HG02610 (cell line): ENCODE measurements around the gene OGFOD1.
A peak's percentile ranks its signal among the peaks of the same experiment; 100 is the strongest.

Experiments
- ATAC-seq: cut with Tn5 transposase; IDR thresholded peaks from one replicate; pipeline ENCODE4 v1.9.1; 2021; ENCODE audit warnings: mild to moderate bottlenecking, moderate library complexity; ENCODE audit not compliant: unreplicated experiment

OGFOD1 gene

GRCh38 chr16:56450986-56451752, at the start of gene OGFOD1, which contains the start of gene NUDT21:
Gene OGFOD1 (plus strand): TSS chr16:56451554. CDS start chr16:56451613, 59 bp downstream.
Gene NUDT21 (minus strand): TSS chr16:56451332. CDS start chr16:56451202, 130 bp downstream.
- peak; percentile 98 for ATAC-seq

- ATAC-seq, result no peak
Measured at GRCh38 chr16:56405977-56406672, 45.2 kb upstream of the OGFOD1 start.

- no peak for ATAC-seq
Measured at GRCh38 chr16:56408379-56409098, 42.8 kb upstream of the OGFOD1 start.

GRCh38 chr16:56409195-56409594, 42.2 kb upstream of the OGFOD1 start:
- ATAC-seq, result no peak

- ATAC-seq, result no peak
Measured at GRCh38 chr16:56411123-56411522, 40.2 kb upstream of the OGFOD1 start.

- no peak for ATAC-seq
Measured at GRCh38 chr16:56411624-56412023, 39.7 kb upstream of the OGFOD1 start.

- no peak for ATAC-seq
Measured at GRCh38 chr16:56413381-56413780, 38.0 kb upstream of the OGFOD1 start.

- ATAC-seq, result no peak
Measured at GRCh38 chr16:56414366-56414765, 37.0 kb upstream of the OGFOD1 start.

GRCh38 chr16:56415875-56416274, 35.5 kb upstream of the OGFOD1 start:
- ATAC-seq, result no peak

- ATAC-seq, result no peak
Measured at GRCh38 chr16:56417138-56417537, 34.2 kb upstream of the OGFOD1 start.

GRCh38 chr16:56419740-56420548, 31.4 kb upstream of the OGFOD1 start:
- no peak for ATAC-seq

GRCh38 chr16:56420613-56421012, 30.7 kb upstream of the OGFOD1 start:
- ATAC-seq, result no peak

- no peak for ATAC-seq
Measured at GRCh38 chr16:56421313-56421712, 30.0 kb upstream of the OGFOD1 start.

- ATAC-seq, result no peak
Measured at GRCh38 chr16:56421976-56422669, 29.2 kb upstream of the OGFOD1 start.

GRCh38 chr16:56422896-56423441, 28.4 kb upstream of the OGFOD1 start:
- no peak for ATAC-seq

- no peak for ATAC-seq
Measured at GRCh38 chr16:56423584-56424403, 27.6 kb upstream of the OGFOD1 start.

- no peak for ATAC-seq
Measured at GRCh38 chr16:56424404-56424764, 27.0 kb upstream of the OGFOD1 start.

- ATAC-seq, result peak; percentile 35
Measured at GRCh38 chr16:56424791-56425438, 26.4 kb upstream of the OGFOD1 start.

- ATAC-seq, result peak; percentile 82
Measured at GRCh38 chr16:56425439-56425832, 25.9 kb upstream of the OGFOD1 start, which contains the start of gene AMFR. Gene AMFR (minus strand): TSS chr16:56425545. CDS start chr16:56425327, 218 bp downstream.
